Kidney glomerular epithelial cell (primary cell): ENCODE data around the gene GMDS.
"Not testable (repeated sequence)": the region's sequence is repeated elsewhere in the genome, so short reads cannot be mapped to it uniquely, and the experiment has no call there.

ENCODE experiments used
- DNase-seq: peaks from one replicate; lab custom pipeline; 2025; lab: John Stamatoyannopoulos, UW

The GMDS gene

DNA sequence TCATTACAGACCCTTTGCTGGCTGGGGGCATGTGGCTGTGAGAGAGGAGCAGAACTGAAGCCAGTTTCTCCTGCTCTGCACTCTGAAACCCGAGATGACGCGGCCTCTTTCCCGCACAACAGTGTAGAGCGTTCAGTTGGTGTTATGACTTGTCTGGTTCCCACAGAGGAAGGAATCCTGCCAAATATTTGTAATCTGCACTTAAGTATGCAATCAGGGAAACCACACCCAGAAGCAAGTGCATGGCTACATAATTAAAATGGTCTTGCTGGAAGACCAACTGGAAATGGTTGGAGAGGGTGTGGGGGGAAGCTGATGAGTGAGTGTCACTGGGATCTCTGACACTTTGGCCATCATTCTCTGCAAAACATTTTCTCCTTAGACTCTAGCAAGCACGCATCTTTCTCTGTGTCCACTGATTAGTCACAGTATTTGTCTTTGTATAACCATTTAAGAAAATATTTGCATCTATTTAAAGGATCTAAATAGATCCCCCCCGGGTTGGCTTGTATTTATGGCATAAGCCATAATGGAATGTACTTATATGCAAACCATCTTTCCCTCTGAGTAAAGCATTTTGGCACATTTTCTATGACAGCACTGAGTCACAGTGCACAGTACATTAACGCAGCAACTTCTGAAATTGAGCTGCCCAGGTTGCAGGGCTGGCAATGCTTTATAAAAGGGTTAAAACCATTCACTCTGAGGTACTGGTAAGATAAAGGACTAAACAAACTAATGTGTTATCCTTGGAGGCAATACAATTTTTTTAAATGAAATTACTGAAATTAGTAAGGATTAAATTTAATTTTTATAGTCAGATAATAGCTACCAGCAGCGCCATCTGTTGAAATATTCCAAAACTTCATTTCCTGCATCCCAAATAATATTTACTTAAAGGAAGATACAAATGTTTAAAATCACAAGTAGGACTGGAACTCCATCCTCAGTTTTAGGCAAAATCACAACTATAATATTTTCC is 559.0 kb downstream of the GMDS start:
- peak; percentile 54 for DNase-seq

DNA sequence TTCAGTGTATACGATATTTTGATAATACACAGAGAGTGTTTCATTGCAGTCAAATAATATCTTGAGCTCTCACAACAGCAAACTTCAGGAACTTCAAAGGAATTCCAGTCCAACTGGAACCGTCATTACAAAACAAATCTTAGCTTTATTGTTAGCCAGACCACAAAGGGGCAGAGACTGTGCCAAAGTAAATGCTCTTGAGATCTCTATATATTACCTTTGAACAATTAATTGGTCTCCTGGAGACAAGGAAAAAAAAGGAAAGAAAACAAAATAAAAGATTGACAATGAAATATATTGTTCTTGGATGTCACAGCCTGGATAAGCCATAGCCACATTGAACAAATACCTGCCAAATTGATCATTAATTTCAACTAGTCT is 565.7 kb downstream of the GMDS start:
- DNase-seq: peak; percentile 22

DNA sequence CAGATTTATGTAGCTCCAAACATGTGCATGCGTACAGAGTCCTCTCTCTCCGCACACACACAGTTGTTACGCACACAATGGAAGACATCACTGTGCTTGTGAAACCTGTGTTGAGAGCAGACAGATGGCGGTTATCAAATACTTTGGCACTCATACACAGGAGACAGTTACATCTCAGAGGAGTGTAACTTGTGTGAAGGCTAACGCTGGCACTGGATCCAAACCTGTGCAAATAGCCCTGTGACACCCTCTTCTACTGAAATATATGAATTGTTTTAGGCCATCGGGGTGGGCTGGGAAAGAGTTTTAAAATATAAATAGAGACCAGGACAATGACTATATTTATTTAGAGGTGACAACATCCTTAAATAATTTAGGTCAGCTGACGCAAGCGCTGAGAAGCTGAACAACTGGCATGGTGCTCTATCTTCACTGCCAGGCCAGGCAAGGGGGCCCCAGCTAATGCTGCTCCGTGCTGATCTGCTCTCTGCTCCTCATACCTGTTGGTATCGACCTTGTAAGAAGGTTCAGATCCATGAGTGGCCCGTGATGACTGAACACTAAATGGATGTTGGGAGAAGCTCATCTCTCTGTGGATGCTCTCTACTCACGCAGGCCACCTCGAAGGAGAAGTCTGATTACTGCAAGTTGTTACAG is 566.2 kb downstream of the GMDS start:
- no peak for DNase-seq

DNA sequence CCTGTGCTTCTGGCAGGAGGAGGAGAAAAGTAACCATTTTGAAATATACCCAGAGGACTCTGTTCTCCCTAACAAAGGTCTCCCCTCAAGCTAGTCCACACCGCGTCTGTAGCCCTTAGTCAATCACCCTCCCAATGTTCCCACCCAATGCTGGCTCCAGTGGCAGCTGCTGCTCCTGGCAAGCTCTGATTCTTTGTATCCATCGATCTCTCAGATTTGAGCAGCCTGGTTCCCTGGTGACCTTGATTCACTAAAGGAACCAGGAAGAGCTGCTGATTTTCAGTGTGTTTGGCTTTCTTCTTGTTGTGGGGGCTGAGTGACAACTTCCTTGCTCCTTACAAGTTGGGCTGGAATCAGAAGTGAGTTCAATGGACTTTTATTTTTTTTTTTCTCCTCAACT is 567.2 kb downstream of the GMDS start:
- no peak for DNase-seq

DNA sequence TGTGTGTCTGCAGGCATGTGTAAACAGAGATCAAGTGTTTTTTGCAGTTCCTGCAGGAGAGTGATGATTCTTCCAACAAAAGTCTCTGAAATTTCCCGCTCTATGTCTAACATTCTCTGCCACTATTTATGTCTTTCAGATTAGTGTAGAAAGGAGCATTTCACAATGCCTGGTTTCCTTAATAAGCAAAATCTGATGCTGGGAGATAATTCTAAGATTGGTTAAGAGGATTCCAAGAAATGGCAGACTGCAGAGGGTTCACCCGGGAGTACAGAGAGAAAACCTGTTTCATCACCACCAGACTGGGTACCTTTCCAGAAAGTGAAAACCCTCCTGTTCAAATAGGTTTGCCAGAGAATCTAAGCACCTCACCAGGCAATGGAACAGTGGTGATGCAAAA is 573.0 kb downstream of the GMDS start:
- DNase-seq: no peak

DNA sequence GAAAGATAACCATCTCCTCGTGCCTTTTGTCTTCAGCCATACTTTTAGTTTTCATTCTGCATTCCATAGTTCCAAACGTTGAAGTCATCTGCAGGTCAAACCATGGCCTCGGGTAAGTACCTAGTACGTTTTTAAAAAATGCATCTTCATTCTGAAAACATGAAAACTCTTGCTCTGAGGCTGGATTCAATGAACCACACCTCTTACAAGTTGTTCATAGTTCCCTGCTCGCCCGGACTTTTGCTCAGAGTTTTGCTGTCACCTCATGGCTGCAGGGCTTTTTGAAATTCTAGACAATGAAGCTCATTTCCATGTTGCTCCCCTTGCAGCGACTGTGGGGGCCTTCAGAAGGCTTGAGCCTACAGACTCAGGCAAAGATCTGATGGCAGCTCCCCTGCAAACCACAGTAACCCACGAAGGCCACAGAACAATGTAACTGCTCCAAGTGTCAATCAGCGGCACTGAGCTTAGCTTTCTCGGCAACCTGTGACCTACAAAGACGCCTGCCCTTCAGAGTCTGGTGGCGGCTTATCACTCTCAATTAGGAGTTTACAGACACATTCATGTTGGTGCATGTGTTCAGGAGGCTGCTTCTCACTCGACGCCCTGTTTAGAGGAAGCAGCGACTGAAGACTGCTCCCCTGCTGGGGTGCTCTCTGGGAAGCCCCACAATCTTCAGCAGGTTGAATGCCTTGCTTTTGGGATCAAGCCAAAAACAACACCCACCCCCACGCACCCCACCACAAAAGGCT is 574.5 kb downstream of the GMDS start:
- no peak for DNase-seq

DNA sequence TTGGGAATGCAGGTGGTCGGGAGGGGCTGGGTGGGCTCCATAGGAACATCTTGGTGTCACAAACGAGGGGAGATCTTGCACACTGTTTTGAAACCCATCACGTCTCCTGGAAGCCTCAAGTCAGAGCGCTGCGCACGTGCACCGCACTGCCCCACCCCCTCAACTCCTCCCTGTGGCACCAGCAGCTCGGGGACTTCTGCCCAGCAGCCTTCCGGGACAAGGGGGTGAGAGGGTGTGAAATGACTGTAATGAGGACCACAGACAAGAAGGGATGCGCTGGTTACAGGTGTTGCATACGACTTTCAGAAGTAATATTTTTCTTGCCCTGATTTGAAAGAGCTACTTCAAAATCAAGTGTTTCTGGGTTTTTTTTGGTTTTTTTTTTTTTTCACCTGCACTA is 575.4 kb downstream of the GMDS start:
- no peak for DNase-seq

DNA sequence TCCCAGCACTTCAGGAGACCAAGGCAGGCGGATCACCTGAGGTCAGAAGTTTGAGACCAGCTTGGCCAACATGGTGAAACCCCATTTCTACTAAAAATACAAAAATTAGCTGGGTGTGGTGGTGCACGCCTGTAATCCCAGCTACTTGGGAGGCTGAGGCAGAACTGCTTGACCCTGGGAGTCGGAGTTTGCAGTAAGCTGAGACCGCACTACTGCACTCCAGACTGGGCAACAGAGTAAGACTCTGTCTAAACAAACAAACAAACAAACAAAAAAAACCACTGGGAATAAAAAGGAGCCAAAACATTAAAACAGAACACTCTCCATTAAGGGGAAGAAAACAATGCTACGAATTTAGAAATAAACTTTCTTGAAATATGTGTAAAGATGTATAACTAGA is 576.9 kb downstream of the GMDS start:
- DNase-seq: not testable (repeated sequence)

DNA sequence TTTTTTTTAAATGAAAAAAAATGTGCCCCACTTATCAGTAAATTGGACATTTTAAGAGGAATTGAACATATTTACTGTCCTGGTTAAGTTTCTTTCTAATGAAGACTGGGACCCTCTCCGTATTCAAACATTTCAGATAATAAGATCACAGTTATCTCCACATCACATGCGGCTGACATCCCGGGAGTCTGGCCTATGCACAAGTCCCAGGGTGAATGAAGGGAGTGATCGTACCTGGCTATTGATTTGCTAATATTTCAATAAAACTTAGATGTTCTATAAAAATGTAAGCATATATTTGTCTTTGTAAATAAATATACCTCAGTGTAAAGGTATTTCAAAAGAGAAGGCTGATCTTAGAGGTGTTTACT is 577.6 kb downstream of the GMDS start:
- DNase-seq: no peak

DNA sequence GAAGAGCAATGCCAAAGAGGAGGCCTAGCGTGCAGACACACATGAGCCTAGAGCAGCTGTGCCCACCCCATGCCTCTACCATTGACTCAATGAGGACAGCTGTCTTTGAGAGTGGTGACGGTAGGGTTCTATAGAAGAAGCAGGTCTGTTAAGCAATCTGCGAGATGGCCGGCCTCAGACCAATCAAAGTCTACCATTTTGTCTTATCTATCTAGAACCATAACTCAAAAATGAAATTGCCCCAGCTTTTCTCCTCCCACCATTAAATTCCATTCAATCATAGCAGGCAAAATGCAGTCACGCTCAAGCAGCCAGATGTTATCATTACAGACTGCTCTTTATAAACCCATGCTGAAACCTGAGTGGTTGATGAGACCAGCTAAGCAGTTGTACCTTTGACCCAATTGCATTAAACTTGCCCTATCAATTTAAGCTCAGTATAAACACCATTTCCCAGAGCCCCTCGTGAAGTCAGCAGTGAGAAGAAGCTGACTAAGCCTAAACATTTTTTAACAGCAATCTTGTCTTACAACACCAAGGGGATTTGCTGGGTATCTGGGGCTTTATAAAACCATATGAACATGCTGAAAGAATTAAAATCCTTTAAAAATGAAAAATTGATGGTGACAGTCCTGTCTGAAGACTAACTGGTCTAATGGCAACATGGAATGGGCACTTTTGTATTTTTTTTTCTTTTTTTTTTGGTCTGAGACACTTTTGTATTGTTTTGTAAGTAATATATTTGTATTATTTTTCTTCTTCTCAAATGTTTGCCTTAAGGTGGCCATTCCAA is 578.2 kb downstream of the GMDS start:
- DNase-seq: no peak

DNA sequence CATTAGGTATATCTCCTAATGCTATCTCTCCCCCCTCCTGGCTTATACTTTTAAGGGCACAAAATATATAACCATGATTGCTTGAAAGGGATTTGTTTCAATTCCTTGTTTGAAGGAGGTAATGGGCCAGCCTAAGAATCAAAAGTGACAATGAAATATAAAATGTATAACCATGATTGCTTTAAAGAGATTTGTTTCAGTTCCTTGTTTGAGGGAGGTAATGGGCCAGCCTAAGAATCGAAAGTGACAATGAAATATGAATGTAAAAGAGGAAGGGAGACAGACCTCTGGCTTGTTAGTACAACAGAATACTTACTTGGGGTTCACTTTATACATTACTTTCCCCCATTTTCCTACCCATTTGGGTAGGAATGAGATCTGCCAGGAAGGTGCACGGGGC is 580.2 kb downstream of the GMDS start:
- DNase-seq: no peak

DNA sequence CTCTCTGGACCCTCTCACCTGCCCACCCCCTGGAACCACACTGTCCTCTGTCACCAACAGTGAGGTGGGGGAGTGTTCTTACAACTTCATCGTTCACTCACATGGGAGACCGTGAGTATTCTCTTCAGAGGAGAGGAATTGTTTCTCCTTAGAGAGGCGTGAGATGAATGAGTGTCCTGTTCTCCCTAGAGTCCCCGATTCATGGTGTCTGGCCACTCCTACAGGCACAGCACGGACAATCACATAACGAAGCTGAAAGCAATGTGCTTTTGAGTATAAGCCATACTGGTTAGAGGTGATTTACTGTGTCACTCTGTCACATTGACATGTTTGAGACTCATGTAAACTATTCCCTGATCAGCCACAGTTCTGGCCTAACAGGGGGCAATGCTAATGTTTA is 581.1 kb downstream of the GMDS start:
- DNase-seq: no peak

DNA sequence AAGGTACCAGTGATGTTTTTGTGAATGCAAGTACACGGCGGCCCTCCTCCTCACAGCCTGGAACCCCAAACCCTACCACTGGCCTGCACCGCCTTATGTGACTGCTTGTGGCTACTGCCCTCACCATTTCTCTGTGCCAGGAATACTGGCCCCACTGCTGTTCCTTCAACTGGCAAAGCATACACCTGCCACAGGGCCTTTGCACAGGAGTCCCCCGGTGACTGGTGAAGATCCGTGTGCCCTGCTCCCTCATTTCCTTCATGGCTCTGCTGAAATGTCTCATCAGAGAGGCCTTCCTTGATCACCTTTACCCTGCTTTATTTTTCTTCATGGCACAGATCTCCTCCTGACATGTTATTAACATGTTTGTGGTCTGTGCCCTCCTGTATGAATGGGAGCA is 581.9 kb downstream of the GMDS start:
- no peak for DNase-seq

DNA sequence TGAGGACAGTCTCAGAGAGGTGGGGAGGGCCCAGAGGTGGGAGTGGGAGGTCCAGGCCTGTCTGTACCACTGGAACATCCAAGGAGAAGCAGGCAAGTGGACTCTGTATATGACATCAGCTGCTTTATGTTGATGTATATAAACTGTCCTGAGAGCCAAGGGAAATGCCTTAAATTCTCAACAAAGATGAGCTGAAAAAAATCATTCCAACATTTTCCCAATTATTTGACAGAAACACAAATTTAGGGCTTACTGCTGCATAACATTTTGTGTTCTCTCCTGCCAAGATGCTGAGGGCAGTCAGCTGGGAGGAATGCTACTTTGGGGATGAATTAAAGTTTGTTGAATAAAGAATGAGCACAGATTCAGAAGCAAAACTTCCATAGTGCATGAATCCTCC is 582.9 kb downstream of the GMDS start:
- DNase-seq: no peak

DNA sequence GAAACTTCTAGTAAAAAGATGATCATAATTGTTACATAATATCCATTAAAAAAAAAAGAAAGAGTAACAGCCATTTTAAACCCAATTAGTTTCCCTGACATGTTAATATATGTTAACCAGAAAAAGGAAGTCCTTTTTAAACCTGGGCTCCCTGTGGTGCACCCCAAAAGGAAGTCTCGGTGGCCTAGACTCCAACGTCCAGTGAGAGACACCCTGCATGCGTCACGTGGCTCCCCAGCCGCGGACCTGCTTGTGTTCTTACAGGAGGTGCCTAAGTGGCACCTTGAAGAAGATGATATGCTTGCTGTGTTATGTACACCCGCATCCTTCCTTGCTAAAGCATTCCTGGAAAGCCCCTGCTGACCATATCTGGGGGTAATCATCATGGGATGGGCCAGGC is 585.6 kb downstream of the GMDS start:
- DNase-seq: no peak

DNA sequence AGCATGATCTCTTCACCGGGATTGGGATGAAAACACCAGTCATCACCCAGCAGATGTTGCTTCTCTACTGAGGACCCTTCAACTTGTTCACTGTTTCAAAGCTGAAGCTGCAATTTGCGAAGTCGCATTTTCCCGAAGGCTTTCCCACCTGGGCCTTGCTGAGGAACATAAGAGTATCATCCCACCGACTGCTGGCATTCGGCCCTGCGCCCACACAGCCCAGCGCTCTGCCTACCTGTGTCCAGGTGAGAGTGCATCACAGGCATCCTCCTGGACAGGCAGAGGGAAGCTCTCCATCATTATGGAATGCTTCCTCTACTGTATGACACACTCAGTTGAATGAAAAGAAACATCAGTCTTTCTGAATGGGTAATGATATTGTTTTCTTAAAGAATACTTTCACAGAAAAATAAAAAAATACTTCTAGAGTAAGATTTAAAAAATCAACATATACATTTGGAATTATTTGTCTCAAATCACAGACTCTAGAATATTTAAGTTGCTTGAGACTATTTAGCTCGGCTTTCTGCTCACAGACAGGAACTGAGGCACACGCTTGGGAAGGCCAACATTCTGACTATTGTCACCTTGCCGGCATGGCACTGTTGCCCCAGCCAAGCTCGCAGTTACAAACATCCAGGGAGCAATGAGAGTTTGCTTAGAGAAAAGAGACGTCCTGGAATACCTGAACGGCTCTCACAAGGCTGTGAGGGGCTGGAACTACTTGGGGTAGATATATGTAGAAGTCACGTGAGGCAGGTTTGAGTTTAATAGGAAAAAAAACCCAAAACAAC is 587.0 kb downstream of the GMDS start:
- DNase-seq: no peak

DNA sequence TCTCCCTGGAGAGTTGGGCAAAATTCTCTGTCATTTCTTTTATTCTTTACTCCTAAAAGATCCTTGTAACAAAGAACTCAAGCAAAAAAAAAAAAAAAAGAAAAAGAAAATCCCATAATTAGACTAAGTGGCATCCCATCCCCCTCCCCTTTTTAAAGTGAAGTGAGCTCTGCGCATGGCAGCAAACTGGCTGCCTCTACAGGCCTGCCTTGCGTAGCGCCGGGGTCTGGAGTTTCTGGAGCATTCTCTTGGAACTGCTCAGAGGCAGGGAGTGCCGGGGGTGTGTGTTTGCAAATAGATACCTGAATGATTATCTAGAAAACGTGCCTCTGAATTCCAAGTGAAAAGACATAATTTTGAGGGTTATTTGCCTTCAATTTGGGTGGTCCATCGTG is 587.6 kb downstream of the GMDS start:
- no peak for DNase-seq

DNA sequence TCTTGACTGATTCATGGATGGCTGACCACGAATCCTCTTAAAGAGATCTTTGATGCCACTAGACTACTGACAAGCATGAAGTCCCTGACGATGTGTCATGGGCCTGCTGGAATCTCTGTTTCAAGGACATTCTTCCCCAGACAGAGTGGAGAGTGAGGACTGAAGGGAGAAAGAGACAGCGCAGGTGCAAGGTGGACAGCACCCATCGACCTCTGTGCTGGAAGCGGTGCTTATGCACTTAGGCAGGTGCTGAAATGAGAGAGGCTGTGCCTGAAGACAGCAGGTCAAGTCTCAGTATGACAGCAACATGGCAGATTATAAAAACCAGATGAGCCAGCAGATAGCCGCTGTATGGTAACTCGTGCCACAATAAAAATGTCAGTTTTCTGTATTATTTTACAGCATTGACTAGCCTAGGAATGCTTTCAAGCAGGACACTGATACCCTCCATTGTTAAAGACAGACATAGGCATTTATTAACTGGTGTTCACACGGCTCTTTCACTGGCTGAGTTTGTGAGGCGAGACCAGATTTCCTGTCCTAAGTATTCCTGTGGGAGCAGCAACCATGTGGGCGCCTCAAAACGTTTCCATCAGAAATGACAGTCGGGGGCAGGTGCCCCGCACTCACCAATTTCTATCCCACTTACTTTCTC is 588.2 kb downstream of the GMDS start:
- peak; percentile 38 for DNase-seq

DNA sequence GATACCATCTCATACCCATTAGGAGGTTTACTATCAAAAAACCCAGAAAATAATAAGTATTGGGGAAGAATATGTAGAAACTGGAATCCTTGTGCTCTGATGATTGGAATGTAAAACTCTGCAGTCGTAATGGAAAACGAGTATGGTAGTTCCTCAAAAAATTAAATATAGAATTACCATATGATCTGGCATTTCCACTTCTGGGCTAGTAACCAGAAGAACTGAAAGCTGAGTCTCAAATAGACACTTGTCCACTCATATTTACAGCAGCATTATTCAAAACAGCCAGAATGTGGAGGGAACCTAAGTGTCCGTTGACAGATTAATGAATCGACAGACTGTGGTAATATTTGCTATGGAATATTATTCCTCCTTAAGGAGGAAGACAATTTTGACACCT is 591.4 kb downstream of the GMDS start:
- DNase-seq: no peak

DNA sequence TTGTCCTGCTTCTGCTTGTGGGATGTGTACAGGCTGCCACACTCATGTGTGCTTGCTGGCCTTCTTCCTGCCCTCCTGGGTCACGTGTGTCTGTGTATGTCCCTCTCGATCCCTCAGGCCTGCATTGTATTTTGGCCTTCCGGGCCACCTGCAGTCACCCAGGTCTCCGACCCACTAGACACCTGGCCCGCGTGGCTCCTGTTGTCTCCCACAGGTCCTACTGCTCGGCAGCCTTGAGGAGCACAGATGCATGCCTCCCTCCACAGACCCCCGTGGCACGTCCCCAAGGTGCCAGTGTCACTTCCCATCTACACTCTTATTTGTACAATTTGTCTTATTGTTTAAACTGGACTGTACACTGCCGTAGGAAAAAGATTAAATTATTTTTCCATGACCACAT is 592.6 kb downstream of the GMDS start:
- DNase-seq: no peak

DNA sequence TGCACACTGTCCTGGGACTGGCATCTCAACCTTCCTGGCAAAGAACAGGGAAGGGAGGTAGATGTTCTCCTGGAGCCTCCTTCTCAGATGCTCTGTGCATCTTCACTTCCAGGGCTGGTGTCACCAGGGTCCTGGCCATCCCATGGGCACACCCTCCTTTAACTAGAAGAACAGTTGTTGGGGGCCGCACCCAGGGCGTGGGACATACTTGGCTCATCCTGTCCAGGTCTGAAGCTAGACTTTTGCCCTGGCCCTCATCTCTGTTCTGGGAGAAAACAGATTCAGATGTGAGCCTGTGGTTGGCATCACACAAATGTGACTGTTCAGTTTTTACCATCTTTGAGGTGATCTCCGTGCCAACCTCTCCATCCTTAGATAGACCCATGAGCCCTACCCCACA is 594.0 kb downstream of the GMDS start:
- DNase-seq: no peak
